IPS DF 4.7 (cell line): ENCODE results near the gene CRIM1.

Experiments
- DNase-seq: peaks from one replicate; pipeline ENCODE4 v3.0.0-alpha.2; 2013; ENCODE audit warnings: low spot score; ENCODE audit errors: extremely low read depth

The CRIM1 gene

DNA sequence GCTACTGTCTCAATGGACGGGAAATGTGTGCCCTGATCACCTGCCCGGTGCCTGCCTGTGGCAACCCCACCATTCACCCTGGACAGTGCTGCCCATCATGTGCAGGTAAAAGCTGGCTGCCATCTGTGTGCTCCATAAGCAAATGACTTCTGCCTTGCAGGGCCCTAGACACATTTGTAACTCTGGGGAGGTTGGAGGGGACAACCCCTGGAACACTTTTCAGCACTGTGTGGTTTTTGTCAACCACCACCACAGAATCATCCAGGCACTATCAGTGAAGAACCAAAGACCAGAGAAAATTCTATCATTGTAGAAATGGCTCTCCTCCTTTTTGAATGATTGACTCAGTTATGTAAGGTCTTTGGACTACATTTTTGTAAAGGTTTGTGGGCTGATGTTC, 158.1 kb downstream of the CRIM1 start:
- no peak for DNase-seq

DNA sequence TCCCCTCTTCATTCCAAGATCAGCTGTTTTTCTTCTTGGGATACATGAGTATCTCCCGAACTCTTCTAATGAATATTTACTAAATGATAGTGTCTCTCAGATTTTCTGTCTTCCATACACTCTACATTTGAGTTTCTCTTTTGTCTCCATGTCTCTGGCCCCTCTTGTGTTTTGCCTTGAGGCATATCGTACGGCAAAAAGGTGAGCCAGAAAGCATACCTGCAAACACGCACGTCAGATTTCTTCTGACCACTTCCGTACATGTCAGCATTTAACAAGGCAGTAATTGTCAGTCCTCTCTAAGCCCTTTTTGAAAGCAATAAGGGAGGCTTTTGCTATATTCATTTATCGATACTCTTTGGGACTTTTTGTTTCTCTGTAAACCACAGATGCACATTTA, 160.0 kb downstream of the CRIM1 start:
- no peak for DNase-seq

DNA sequence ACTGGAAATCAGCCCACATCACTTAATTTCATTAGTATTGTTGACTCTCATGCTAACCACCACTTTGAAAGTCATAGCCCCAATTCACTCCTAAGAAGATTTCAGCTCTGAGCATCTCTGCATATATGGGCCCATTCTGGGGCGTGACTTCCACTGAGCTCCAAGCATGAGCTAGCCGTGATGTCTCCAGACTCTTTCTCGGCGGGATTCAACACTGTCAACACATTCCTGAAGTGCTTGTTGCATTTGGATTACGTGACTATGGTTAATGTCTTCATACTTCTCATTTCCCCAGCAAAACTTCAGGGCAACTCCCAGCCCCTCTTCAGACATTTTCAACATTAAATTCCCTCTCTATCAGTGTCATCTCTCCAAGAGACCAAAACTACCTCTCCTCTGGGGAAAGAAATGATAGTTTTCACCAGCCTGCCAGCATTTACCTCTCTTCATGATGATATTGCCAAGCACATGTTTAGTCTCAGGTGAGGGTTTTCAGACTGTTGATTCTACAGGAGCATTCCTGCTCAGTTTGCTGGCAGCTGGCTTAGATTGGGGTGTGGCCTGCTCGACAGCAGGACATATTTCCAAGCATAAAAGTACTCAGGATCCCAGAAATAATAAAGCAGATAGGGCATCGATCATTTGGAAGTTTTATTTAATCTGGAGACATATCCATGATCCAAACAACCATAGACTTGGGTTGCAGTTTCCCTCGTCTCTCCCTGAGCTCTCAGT, 160.7 kb downstream of the CRIM1 start:
- no peak for DNase-seq

DNA sequence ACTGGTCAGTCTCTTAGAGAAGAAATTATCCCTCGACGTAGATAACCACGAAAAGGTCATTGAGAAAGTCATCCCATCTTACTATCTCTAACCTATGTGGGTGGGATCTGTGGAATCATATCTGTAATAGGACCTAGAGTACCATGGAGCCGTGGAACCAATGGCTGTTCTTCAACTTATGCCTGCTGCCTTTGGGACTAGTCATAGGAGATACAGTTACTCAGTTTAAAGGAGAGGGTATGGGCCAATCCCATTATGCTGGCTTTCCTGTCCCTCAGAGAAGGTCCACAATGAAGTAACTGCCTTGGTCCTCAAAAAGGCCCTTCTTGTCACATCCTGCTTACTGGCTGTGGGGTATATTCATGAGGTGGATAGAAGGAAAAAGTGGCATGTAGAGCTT, 164.9 kb downstream of the CRIM1 start:
- no peak for DNase-seq

DNA sequence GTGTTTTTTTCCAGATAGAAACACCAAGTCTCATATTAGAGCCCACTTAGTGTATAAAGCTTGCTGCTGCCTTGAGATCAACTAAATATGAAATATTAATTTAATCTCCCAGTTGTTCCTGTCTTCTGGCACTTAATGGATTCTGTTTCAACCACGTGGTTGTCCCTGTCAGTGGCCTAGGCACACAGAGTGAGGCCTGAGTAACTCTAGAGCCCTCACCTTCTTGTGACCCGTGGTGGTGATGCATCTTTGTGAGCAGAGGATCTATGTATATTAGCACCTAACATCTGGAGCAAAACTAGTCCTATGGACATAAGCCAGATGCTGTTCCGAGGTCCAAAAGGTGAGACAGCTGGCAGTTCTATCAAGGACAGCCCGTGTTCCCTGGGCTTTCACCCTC, 167.6 kb downstream of the CRIM1 start:
- DNase-seq = no peak

DNA sequence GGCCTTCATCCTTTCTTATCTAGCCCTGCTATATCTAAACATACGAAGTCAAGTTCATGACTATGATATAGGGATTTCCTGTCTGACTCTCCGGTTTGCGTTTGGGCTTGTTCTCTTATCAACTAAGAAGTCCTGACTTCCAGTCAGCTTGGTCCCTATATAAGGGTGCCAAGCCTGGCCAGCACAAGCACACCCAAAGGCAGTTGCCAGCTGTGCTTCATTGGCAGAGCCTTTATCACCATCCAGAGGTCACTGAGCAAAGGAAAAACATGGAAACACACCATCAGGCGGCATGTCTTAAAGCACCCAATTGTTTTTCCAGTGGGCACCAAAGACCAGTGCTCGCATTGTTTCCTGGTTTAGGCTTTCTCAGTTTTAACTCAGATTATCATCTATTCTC, 169.7 kb downstream of the CRIM1 start:
- no peak for DNase-seq

DNA sequence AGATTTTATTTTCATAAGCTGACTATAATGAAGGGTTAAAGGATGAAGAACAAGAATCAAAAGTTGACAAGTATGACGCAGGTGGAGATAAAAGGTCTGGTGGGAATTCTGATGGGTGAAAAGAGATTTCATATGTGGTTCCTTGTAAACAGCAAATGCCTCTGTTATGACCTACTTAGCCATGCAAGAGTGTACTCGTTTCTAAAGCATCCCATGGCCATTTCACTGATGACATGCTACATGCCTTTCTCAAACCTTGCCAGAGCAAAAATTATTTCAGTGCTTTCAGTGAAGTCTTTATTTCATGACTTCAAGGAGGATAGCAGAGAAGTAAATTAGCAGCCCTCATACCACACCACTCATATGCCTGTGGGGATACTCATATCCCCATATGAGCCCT, 170.6 kb downstream of the CRIM1 start:
- DNase-seq = no peak

DNA sequence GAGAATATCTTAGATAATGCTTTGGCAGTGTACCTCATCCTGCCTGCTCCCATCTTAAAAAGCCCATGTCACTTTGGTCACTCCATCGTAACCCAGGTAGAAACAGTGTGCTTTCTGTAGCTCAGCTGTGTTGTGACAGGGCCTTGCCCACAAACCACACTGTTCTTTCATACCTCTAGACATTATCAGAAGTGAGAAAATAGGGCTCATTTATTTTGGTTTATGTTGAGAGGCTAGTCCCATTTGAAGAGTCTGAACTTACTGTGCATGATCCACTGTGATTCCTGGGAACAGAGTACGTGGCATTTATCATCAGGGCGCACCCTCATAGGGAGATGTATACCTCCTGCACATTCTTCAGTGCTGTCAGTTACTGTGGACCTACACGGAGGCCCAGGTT, 172.7 kb downstream of the CRIM1 start:
- DNase-seq = no peak

DNA sequence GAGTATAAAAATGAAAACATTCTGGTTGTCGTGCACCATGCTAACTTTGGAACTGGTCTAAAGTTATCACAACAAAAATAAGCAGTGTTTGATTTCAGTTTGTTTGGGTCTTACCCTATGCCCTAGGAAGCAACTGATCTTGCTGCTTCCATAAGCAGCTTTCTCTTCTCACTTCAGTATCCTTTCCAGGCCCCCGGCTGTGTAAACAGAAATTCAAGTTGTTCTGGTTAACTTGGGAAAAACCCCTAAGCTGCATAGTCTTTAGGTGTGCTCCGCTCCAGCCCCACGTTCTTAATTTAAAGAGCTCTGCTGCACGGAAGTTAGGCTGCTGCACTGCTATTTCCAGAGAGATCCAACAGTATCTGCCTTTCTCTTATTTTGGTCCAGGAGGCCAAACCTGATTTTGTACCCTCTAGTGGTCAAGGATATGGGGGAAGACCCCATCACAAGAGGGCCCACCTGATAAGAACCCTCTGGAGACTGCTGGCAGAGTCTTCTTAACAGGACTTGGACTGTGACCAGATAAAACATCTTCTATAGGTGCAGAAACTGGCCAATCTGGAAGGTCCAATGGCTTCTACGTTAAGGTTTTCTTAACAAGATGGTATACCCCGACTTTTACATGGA, 173.3 kb downstream of the CRIM1 start:
- DNase-seq = no peak

DNA sequence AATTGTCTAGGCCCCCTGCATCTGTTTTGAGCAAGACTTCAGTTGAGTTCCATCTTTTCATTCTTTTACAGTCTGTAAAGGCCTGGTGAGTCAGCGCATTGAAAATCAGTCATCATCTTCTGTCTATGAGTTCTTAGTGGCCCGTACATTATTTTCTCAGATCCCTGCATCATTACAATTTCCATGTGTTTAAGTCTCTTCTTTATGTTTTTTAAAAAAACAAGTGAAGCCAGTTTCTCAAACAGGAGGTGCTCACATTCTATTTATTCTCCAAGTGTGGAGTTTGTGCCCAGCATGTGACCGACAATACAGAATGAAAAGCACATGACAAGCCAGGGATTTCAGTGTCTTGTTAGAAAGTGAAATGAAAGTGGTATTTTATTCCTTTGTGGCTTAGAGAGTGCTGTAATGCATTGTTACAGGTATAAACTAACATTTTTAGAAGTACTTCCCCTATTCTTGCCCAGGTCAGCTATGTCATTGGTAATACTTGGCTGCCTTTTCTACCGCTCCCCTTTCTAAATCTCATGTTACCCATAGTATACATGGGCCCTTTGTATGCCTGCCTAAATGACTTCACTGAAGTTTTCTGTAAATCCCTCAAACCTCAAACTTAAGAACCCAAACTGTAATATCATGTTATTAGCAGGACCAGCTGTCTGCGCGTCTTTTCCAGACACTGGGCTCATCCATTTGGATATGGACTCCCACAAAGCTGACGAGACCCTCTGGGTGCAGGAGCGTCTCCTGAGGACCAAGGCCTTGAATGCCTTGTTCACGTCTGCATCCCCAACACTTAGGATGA, 174.8 kb downstream of the CRIM1 start:
- no peak for DNase-seq

DNA sequence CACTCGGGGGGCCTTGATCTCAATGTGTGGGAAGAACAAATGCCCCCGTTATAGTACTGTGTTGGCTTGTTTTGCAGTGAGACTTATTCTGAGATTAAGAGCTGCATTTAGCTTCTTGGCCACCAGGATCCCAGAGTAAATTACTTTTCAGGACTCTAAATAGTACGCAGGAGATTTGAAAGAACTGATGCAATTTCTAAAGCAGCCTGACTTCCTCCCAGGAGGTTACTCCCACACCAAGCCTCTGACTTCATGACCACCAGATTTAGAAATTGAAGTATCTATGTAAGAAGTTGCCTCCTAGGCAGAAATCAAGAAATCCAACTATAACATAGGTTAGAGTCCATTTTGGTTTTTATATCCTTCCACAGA, 175.4 kb downstream of the CRIM1 start:
- no peak for DNase-seq

DNA sequence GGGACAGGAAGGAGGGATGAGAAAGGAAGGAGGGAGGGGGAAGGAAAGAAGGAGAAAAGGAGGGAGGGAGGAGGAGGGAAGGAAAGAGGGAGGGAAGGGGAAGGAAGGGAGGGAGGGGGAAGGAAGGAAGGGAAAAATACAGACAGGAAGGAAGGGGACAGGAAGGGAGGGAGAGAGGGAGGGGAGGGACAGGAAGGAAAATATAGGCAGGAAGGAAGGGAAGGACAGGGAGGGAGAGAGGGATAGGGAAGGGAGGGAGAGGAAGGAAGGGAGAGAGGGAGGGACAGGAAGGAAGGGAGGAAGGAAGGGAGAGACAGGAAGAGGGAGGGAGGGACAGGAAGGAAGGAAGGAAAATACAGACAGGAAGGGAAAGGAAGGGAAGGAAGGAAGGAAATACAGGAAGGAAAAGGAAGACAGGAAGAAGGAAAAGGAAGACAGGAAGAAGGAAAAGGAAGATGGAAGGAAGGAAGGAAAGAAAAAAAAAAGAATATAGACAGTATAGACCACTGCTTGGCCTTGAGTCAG, 178.8 kb downstream of the CRIM1 start:
- no peak for DNase-seq

DNA sequence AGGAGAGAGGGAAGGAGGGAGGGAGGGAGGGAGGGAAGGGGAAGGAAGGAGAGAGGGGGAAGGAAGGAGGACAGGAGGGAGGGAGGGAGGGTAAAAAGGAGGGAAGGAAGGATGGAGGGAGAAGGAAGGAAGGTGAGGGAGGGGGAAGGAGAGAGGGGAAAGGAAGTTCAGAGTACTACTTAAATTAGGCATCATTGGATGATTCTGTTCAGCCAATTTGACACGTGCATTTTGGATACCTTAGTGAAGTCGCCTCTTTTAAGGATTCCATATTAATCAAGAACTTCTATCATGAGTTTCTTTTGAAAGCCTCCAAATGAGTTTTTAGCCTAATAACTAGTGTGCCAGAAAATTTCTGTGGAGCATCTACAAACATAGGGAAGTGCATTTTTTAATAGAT, 179.5 kb downstream of the CRIM1 start:
- DNase-seq = no peak

DNA sequence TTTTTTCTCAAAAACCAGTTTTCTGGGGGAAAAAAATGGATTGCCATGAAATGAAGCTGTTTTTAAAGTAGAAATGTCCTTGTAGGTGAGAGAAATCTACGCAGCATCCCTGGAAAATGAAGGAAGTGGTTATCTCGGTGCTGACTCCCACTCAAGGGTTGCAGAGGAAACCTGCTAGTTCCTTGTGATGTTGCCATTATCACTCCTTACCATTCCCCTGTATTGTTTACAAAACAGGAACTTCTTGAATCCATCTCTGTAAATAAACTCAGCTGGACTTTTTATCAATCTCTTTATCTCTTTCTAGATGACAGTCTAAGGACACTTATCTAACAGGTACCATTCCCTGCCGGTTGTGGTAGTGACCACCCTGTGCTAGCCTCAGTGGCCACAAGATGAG, 181.2 kb downstream of the CRIM1 start:
- DNase-seq = no peak

DNA sequence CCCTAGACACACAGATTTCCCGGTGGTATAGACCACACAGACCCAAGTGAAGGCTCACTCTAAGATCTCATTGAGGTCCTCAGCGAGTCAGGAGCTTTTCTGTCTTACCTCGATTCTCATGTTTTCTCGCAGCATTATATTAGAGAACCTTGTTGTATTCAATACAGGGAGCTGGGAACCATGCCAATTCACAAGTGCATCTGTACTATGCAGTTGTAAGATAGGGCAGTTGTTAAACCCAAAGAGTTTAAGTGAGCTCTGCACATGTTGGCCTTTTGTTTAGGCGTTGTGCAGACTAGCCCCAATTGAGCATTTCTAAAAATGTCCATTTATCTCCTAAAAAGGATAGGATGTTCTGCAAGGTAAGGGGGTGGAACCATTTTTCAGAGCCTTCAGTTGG, 182.8 kb downstream of the CRIM1 start:
- DNase-seq = no peak

DNA sequence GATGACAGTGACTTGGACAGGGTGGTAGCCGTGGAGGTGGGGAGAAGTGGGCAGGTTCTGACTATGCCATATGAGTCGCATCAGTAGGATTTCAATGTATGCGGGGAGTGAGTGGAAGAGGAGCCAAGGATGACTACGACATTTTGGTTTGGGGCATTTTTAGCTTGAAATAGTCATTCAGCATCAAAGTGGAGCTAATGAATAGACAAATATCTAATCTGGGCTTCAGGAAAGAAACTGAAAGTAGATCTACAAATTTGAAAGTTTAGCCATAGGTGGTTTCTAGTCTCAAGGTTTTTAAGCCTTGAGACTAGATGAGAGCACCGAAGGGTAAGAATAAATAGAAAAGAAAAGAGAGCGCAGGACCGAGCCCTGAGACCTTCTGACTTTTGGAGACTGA, 184.1 kb downstream of the CRIM1 start:
- DNase-seq = no peak

DNA sequence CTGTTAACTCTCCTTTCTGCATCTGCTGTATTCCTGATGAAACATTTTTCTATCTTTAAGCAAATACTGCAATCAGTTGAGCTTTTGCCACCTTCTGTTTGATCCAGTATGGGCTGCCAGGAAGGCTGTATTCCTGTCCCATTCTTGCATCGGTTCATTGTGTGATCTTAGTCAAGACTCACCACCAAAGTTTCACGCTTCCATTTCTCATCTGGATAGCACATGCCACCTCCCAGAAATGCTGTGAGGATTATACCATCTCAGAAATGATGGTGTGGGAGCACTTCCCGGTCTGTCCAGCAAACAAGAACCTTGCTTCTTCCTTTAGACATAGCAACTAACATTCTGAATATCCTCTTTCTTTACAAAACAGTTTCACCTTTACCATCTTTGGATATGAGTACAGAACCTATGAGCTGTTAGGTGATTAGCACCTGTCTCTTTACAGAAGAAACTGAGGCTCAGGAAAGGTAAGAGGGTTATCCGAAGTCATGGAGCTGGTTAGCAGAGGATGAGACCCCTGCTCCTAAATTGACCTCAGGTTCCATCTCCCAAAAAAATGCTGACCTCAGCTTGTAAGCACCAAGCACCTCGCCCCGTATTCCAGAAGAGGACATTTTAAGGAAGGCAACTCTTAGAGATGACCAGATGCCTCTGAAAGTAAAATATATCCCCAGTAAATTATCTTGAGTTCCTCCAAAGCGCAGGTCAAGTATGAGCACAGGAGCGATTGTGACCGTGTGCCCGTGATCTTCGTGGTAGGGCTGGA, 185.6 kb downstream of the CRIM1 start:
- DNase-seq = no peak

DNA sequence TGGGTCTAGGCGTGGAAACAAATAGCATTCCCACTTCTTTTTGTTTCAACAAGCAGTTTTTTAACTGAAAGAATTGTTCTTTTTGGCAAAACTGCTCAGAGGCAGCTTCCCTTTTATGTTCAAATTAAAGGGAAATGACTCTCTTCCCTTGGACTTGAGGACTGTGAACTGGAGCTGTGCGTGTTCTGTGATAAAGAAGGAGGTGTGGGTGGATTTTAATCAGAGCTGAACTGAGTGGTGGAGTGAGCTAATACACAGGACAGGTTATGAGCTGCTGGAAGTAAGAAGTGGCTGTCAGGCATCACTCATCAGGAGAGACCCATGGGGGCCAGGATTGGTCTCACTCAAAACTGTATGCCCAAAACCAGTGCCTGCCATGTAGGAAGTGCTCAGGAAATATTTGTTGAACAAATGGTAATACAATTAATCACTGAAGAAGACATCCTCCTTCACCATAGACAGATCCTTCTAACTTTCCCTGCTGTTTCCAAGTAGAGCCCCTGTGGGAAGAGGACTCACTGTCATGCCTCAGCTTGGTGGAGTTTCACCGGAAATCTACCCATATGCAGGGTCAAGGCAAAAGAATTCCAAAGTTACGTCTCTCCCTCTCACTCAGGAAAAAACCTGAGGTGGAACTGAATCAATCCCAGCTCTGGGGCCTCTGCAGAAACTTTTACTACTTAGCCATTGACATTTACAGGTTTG, 186.5 kb downstream of the CRIM1 start:
- DNase-seq = no peak

DNA sequence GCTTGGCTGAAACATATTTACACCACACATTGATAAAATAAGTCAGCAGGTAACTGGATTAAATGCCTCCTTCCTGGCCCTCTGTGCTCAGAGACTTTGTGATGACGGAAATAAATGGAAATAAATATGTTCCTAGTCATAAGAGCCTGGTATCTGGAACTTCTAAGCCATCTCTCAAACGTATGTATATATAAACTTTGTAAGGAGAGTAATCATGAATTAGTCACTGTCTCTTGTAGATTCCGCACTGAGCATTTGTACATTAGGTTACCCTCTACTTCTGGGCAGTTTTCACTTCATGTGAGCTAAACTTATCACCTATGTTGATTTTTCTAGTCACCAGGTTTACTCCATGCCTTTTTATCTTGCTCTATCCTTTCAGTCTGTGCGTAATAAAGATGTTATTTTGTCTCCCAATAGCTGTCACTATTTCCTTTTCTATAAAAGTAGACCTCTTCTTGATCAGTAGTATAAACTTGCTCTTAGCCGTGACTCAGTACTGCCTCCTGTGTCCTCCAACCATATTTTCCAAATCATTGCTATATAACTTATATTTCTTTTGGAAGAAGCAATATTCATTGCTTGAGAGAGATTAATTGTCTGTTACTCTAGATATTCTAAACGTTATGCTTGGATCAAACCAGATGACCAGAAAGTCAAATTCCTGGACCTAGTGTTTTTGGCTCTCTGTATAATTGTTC, 189.2 kb downstream of the CRIM1 start:
- DNase-seq = no peak

DNA sequence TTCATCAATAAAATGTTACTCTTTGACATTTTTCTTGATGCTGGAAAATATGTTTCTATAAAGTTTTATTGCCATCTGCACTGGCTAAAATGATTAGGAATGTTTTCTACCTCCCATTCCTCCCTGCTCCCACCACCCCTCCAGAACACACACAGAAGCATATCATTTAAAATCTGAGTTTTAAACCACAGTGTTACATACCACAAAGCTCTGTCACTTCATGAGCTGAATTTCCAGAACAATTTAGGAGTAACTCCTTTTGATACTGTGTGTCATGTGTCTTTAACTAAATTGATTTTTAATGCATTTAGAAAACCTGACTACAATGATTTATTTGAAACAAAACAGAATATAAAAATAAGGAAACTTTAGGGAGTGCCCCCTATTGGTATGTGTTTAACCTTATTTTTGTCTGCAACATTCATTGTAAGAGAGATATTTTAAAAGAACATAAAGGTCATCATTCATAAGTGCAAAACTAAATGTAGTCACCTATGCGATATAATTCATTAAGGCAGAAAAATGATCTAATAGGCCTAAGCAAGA, 190.4 kb downstream of the CRIM1 start:
- no peak for DNase-seq
